Measurements from ENCODE around the gene PGC.

PGC gene

GRCh38 chr6:41746107-41746506 is 1.1 kb downstream of the PGC start:
- DNase-seq (ENCODE audit: low read depth in 2 of 2) = no peak

GRCh38 chr6:41744236-41744787 is 2.9 kb downstream of the PGC start:
- DNase-seq (ENCODE audit: low read depth in 2 of 2) = no peak

- DNase-seq (ENCODE audit: low read depth in 2 of 2) = no peak
Observed at GRCh38 chr6:41743406-41744235, 3.6 kb downstream of the PGC start.

GRCh38 chr6:41741625-41742490 is 5.3 kb downstream of the PGC start:
- DNase-seq (ENCODE audit: low read depth in 2 of 2) = no peak

- DNase-seq (ENCODE audit: low read depth in 2 of 2) = no peak
Observed at GRCh38 chr6:41740366-41741162, 6.6 kb downstream of the PGC start.

GRCh38 chr6:41739041-41739440 is 8.2 kb downstream of the PGC start:
- no peak for DNase-seq (ENCODE audit: low read depth in 2 of 2)

GRCh38 chr6:41737591-41738130 is 9.5 kb downstream of the PGC start:
- no peak for DNase-seq (ENCODE audit: low read depth in 2 of 2)

GRCh38 chr6:41736800-41737555 is 10.2 kb downstream of the PGC start:
- DNase-seq (ENCODE audit: low read depth in 2 of 2) = no peak

- DNase-seq (ENCODE audit: low read depth in 2 of 2) = no peak
Observed at GRCh38 chr6:41736186-41736733, 10.9 kb downstream of the PGC start.

- peak; percentile 88 for DNase-seq (ENCODE audit: low read depth in 2 of 2)
Observed at GRCh38 chr6:41735427-41736185, 11.6 kb downstream of the PGC start, which contains the start of gene TFEB. Gene TFEB (minus strand): TSS chr6:41735608. CDS start chr6:41691213, 44,395 bp downstream.

- peak; percentile 37 to 47 for DNase-seq (ENCODE audit: low read depth in 2 of 2)
Observed at GRCh38 chr6:41734666-41735426, 12.4 kb downstream of the PGC start.

GRCh38 chr6:41733707-41734665 is 13.2 kb downstream of the PGC start:
- DNase-seq (ENCODE audit: low read depth in 2 of 2) = peak; percentile 23 to 38

GRCh38 chr6:41733360-41733706 is 13.9 kb downstream of the PGC start:
- no peak for DNase-seq (ENCODE audit: low read depth in 2 of 2)

- peak; percentile 19 to 28 for DNase-seq (ENCODE audit: low read depth in 2 of 2)
Observed at GRCh38 chr6:41732591-41733359, 14.4 kb downstream of the PGC start.

- no peak for DNase-seq (ENCODE audit: low read depth in 2 of 2)
Observed at GRCh38 chr6:41732149-41732548, 15.0 kb downstream of the PGC start.

- no peak for DNase-seq (ENCODE audit: low read depth in 2 of 2)
Observed at GRCh38 chr6:41731561-41732086, 15.6 kb downstream of the PGC start.
